Vagina (tissue), 2 donors: ENCODE data around the gene HMX1. TPM values are rescaled to one million over a fixed set of nuclear protein-coding genes. Genes with fewer than 3 reads are reported as not detected.

Experiments
- DNase-seq, 2 donors: peaks; one replicate each; pipeline ENCODE4 v3.0.0-alpha.2; 2017; ENCODE audit errors: extremely low spot score in 2 of 2
- H3K27ac ChIP-seq: fragments of 200-600 bp; sonication (generic); one replicate; pipeline ENCODE4 v1.5.1; 2019
- H3K27me3 ChIP-seq: fragments of 200-600 bp; sonication (generic); one replicate; pipeline ENCODE4 v1.5.1; 2019
- H3K36me3 ChIP-seq, 2 donors: fragments of 200-600 bp; sonication (generic); one replicate each; pipeline ENCODE4 v1.5.1; 2017 to 2019
- H3K4me1 ChIP-seq: fragments of 200-600 bp; sonication (generic); one replicate; pipeline ENCODE4 v1.5.1; 2019
- H3K4me3 ChIP-seq, 2 donors: fragments of 200-600 bp; sonication (generic); 1 replicate in 1 of 2; 2 replicates in 1 of 2; pipeline ENCODE4 v1.5.1; 2016 to 2019
- H3K9me3 ChIP-seq: fragments of 200-600 bp; sonication (generic); one replicate; pipeline ENCODE4 v1.5.1; 2019
- POLR2A ChIP-seq, 2 donors: fragments of 450-650 bp; IDR thresholded peaks; one replicate each; pipeline ENCODE4 v1.6.1; 2017; ENCODE audit warnings: antibody characterized with exemption in 2 of 2, mild to moderate bottlenecking in 2 of 2, moderate library complexity in 2 of 2
- POLR2AphosphoS5 ChIP-seq, 2 donors: sonication (generic); formaldehyde crosslinking; IDR thresholded peaks; one replicate each; pipeline ENCODE4 v1.9.0; 2017; ENCODE audit warnings: antibody characterized with exemption in 2 of 2, mild to moderate bottlenecking in 2 of 2, low read depth in 1 of 2; ENCODE audit not compliant: insufficient read depth in 1 of 2
- intact Hi-C: fragments of 100-400 bp; cut with DNase I; formaldehyde crosslinking; loops from one replicate; pipeline ENCODE4 v1.15.1; 2023
- total RNA-seq: library from RNA; depleted of rRNA; stranded (reverse); fragments of >200 nt; gene quantifications from one replicate; pipeline ENCODE4 v1.2.3, GENCODE V29; 2016
- TF ChIP-seq, protein P1 (sequence below), 3 experiments: fragments of 450-650 bp in 2 of 3; fragments of 200-600 bp in 1 of 3; sonication (generic) in 1 of 3; IDR thresholded peaks; one replicate each; pipeline ENCODE4 v1.5.1; 2017 to 2019; ENCODE audit warnings: antibody characterized with exemption in 3 of 3, mild to moderate bottlenecking in 2 of 3, moderate library complexity in 2 of 3

HMX1 gene
- total RNA-seq, 1 donor from 2014 or later, result not detected

DNA sequence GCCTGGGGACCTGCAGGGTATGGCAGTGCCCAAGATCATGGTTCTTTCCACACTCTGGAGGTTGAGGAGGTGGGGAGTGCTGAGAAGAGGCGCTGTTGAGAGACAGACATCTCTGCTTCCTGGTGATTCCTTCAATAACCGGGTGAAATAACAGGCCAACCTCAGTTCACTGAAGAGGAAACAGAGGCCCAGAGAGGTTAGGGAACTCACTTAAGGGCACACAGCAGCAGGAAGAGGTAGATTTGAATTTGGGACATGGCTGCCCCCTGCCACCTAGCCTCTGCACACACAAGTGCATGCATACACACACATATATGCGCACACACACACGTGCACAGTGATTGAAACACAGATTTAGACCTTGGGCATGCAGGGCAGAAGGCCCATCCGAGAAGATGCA lies 24.9 kb upstream of the HMX1 start:
- DNase-seq, result no peak
- peaks cover 9% of the 10 kb centered on the region for H3K9me3 ChIP-seq
- no peak overlapping the region for H3K27ac ChIP-seq
- TF ChIP-seq POLR2A (IDR thresholded peaks at IDR 0.05), result no peak
- TF ChIP-seq POLR2AphosphoS5 (IDR thresholded peaks at IDR 0.05; ENCODE audit: insufficient read depth in 1 of 2, low read depth in 1 of 2), result no peak
- TF ChIP-seq, protein P1, sequence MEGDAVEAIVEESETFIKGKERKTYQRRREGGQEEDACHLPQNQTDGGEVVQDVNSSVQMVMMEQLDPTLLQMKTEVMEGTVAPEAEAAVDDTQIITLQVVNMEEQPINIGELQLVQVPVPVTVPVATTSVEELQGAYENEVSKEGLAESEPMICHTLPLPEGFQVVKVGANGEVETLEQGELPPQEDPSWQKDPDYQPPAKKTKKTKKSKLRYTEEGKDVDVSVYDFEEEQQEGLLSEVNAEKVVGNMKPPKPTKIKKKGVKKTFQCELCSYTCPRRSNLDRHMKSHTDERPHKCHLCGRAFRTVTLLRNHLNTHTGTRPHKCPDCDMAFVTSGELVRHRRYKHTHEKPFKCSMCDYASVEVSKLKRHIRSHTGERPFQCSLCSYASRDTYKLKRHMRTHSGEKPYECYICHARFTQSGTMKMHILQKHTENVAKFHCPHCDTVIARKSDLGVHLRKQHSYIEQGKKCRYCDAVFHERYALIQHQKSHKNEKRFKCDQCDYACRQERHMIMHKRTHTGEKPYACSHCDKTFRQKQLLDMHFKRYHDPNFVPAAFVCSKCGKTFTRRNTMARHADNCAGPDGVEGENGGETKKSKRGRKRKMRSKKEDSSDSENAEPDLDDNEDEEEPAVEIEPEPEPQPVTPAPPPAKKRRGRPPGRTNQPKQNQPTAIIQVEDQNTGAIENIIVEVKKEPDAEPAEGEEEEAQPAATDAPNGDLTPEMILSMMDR (IDR thresholded peaks at IDR 0.05), result no peak
- H3K4me3 ChIP-seq, result no peak overlapping the region
- H3K27me3 ChIP-seq, result peaks cover 12% of the 10 kb centered on the region
- H3K36me3 ChIP-seq, result no peaks in the 10 kb centered on the region
- peaks cover 7% of the 10 kb centered on the region for H3K4me1 ChIP-seq
- intact Hi-C loops, result no loop called here

- H3K36me3 ChIP-seq, result no peaks in the 10 kb centered on the region
- peaks cover 7% of the 10 kb centered on the region for H3K4me1 ChIP-seq
- no peak for DNase-seq
- H3K27ac ChIP-seq, result no peak overlapping the region
- H3K27me3 ChIP-seq, result peaks cover 12% of the 10 kb centered on the region
- no peak overlapping the region for H3K4me3 ChIP-seq
- intact Hi-C loops, result no loop called here
- H3K9me3 ChIP-seq, result peaks cover 8% of the 10 kb centered on the region
- no peak for TF ChIP-seq POLR2A (IDR thresholded peaks at IDR 0.05)
- TF ChIP-seq, protein P1 (IDR thresholded peaks at IDR 0.05), result no peak
- TF ChIP-seq POLR2AphosphoS5 (IDR thresholded peaks at IDR 0.05; ENCODE audit: insufficient read depth in 1 of 2, low read depth in 1 of 2), result no peak
Measured at GRCh38 chr4:8896071-8896470, 24.4 kb upstream of the HMX1 start.

DNA sequence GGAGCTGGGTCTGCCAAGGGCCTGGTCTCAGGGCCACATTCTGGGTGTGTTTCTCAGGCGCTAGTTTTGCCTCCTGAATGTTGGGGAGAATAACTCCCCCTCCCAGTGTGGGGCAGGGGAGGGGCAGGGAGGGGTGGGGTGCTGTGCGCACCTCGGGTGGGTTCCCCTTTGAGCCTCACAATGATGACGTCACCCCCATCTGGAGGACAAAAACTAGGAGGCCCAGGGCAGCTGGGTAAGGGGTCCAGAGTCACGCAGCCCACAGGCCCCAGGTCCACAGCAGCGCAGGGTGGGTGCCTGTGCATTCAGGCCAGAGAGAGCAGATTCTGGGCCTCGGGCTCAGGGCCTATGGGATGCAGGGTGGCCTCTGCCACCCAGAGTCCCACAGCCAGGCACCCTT lies 23.7 kb upstream of the HMX1 start:
- no peaks in the 10 kb centered on the region for H3K36me3 ChIP-seq
- intact Hi-C loops, result no loop called here
- H3K9me3 ChIP-seq, result no peaks in the 10 kb centered on the region
- H3K4me1 ChIP-seq, result peaks cover 7% of the 10 kb centered on the region
- no peak overlapping the region for H3K27ac ChIP-seq
- H3K4me3 ChIP-seq, result no peak overlapping the region
- TF ChIP-seq, protein P1 (IDR thresholded peaks at IDR 0.05), result no peak
- TF ChIP-seq POLR2AphosphoS5 (IDR thresholded peaks at IDR 0.05; ENCODE audit: insufficient read depth in 1 of 2, low read depth in 1 of 2) (no peak), POLR2A (IDR thresholded peaks at IDR 0.05) (no peak)
- peaks cover 12% of the 10 kb centered on the region for H3K27me3 ChIP-seq
- no peak for DNase-seq

GRCh38 chr4:8894424-8894816 lies 22.8 kb upstream of the HMX1 start:
- TF ChIP-seq, protein P1 (IDR thresholded peaks at IDR 0.05), result no peak
- TF ChIP-seq POLR2A (IDR thresholded peaks at IDR 0.05) (no peak), POLR2AphosphoS5 (IDR thresholded peaks at IDR 0.05; ENCODE audit: insufficient read depth in 1 of 2, low read depth in 1 of 2) (no peak)

DNA sequence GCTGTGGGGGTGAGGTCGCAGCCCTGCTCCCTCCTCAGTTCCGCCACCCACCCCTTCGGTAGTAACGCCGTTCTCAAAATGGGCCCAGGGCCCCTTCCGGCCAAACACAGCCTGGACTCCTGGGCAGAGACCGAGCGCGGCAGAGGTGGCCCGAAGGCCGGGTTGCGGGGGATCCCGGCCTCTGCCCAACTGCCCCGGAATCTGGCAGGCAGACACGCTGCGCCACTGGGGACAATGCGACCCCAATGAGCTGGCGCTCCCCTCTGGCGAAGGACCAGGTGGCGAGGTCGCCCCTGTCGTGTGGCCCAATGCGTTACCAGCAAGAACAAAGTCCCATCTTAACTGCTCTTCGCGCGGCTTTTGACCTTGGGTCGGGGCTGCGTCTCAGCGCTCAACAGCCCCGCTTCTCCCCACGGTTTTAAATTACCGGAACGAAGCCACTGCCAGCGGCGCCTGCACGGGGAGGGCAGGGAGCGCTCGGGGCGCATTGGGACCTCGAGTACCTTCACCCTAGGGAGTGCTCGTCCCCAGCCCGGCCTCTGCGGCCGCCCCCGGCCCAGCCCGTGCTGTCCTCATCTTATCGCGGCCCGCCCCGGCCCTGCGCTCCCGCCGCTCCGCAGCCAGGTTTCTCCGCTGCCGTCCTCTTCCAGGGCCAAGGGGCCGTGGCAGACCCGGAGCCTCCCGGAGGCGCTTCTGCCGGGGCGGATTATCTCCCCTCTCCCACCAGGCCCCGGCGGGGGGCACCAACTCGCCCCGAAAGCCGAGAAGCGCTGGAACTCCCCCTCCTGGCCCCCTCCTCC lies 22.2 kb upstream of the HMX1 start:
- no peaks in the 10 kb centered on the region for H3K9me3 ChIP-seq
- peaks cover 12% of the 10 kb centered on the region for H3K27me3 ChIP-seq
- intact Hi-C loops, result no loop called here
- peaks cover 7% of the 10 kb centered on the region for H3K4me1 ChIP-seq
- TF ChIP-seq POLR2AphosphoS5 (IDR thresholded peaks at IDR 0.05; ENCODE audit: insufficient read depth in 1 of 2, low read depth in 1 of 2), result no peak
- TF ChIP-seq, protein P1 (IDR thresholded peaks at IDR 0.05), result no peak
- H3K4me3 ChIP-seq, result no peak overlapping the region
- no peak for DNase-seq
- H3K36me3 ChIP-seq, result no peaks in the 10 kb centered on the region
- no peak overlapping the region for H3K27ac ChIP-seq

More at GRCh38 chr4:8894424-8894816, 22.8 kb upstream of the HMX1 start:
- Histone ChIP-seq H3K4me3 (no peak overlapping the region), H3K4me1 (peaks cover 7% of the 10 kb centered on the region), H3K27me3 (peaks cover 12% of the 10 kb centered on the region), H3K9me3 (no peaks in the 10 kb centered on the region), H3K27ac (no peak overlapping the region), H3K36me3 (no peaks in the 10 kb centered on the region)
- DNase-seq, result no peak
- intact Hi-C loops, result no loop called here
